SK-N-SH (cell line): ENCODE results near the gene ZXDC. TPM values are rescaled to one million over a fixed set of nuclear protein-coding genes. Genes with fewer than 3 reads are reported as not detected.

Experiments used
- CTCF ChIA-PET: fragments of 300-600, 350-600 bp; formaldehyde crosslinking; extraction: SDS; loops from one replicate; lab custom pipeline; 2021; lab: Yijun Ruan, JAX
- POLR2A ChIA-PET: fragments of 350-600 bp; sonication (Branson Sonifier 250); formaldehyde crosslinking; extraction: SDS; loops from one replicate; lab custom pipeline; 2020; ENCODE audit warnings: antibody characterized with exemption, inconsistent platforms; lab: Yijun Ruan, JAX
- DNase-seq: peaks from one replicate; pipeline ENCODE4 v3.0.0; 2012
- H2AFZ ChIP-seq: fragments of 200-600 bp; sonication (generic); 2 replicates; pipeline ENCODE4 v1.8.1; 2016; ENCODE audit warnings: antibody characterized with exemption, mild to moderate bottlenecking, low read depth
- H3F3A ChIP-seq: fragments of 200-600 bp; sonication (generic); replicated peaks from 2 replicates; pipeline ENCODE3; 2016; ENCODE audit warnings: antibody characterized with exemption, mild to moderate bottlenecking; ENCODE audit not compliant: insufficient read depth
- H3K27ac ChIP-seq, 2 experiments: fragments of 200-500 bp in 1 of 2; fragments of 200-600 bp in 1 of 2; sonication (Bioruptor generic) in 1 of 2; sonication (generic), shearing (Covaris generic) in 1 of 2; 2 replicates each; pipeline versions ENCODE4 v1.5.1 to v1.6.1; 2014 to 2016; ENCODE audit warnings: low read depth in 2 of 2, inconsistent platforms in 1 of 2, low read length in 1 of 2, mild to moderate bottlenecking in 1 of 2, mixed read lengths in 1 of 2
- H3K27me3 ChIP-seq: fragments of 200-600 bp; sonication (generic), shearing (Covaris generic); 2 replicates; pipeline ENCODE4 v1.6.1; 2016; ENCODE audit warnings: mixed run types; ENCODE audit not compliant: insufficient read depth
- H3K36me3 ChIP-seq, 2 experiments: fragments of 200-500 bp in 1 of 2; fragments of 200-600 bp in 1 of 2; sonication (Bioruptor generic) in 1 of 2; sonication (generic) in 1 of 2; replicated peaks in 1 of 2; 2 replicates each; pipeline versions ENCODE3 to v1.5.1; 2014 to 2016; ENCODE audit warnings: low read length in 1 of 2, mild to moderate bottlenecking in 1 of 2; ENCODE audit not compliant: insufficient read depth in 2 of 2, control insufficient read depth in 1 of 2
- H3K4me1 ChIP-seq, 2 experiments: fragments of 200-500 bp in 1 of 2; fragments of 200-600 bp in 1 of 2; sonication (Bioruptor generic) in 1 of 2; sonication (generic), shearing (Covaris generic) in 1 of 2; 2 replicates each; pipeline versions ENCODE4 v1.5.1 to v1.6.1; 2014 to 2016; ENCODE audit warnings: low read depth in 1 of 2, low read length in 1 of 2, mixed run types in 1 of 2; ENCODE audit not compliant: insufficient read depth in 2 of 2, control insufficient read depth in 1 of 2
- H3K4me2 ChIP-seq: fragments of 200-600 bp; sonication (generic), shearing (Covaris generic); 2 replicates; pipeline ENCODE4 v1.6.1; 2017; ENCODE audit warnings: mixed run types
- H3K4me3 ChIP-seq, 2 experiments: fragments of 200-500 bp in 1 of 2; fragments of 200-600 bp in 1 of 2; sonication (Bioruptor generic) in 1 of 2; sonication (generic), shearing (Covaris generic) in 1 of 2; 2 replicates each; pipeline versions ENCODE4 v1.5.1 to v1.8.1; 2014 to 2016; ENCODE audit warnings: low read depth in 2 of 2, inconsistent platforms in 1 of 2, low read length in 1 of 2, mild to moderate bottlenecking in 1 of 2, mixed read lengths in 1 of 2, moderate library complexity in 1 of 2
- H3K79me2 ChIP-seq: fragments of 200-600 bp; sonication (generic); 2 replicates; pipeline ENCODE4 v1.8.1; 2017; ENCODE audit warnings: mild to moderate bottlenecking; ENCODE audit not compliant: insufficient read depth
- H3K9ac ChIP-seq: fragments of 200-600 bp; sonication (generic); 2 replicates; pipeline ENCODE4 v1.6.1; 2017; ENCODE audit warnings: mixed run types
- H3K9me2 ChIP-seq: fragments of 200-600 bp; sonication (generic); 2 replicates; pipeline ENCODE4 v1.6.1; 2017; ENCODE audit warnings: mixed run types
- H3K9me3 ChIP-seq: fragments of 200-600 bp; sonication (generic); 2 replicates; pipeline ENCODE4 v1.6.1; 2017; ENCODE audit warnings: mixed run types, mild to moderate bottlenecking, moderate library complexity
- H4K20me1 ChIP-seq: fragments of 200-600 bp; sonication (generic); 2 replicates; pipeline ENCODE4 v1.6.1; 2017; ENCODE audit warnings: mild to moderate bottlenecking, mixed run types; ENCODE audit not compliant: insufficient read depth
- CTCF ChIP-seq: fragments of 200-600 bp; sonication (generic); IDR thresholded peaks from 2 replicates; pipeline ENCODE4 v1.6.1; 2017; ENCODE audit warnings: antibody characterized with exemption, mild to moderate bottlenecking, moderate library complexity
- ELF1 ChIP-seq: IDR thresholded peaks from 2 replicates; pipeline ENCODE4 v1.4.0; 2012
- EZH2phosphoT487 ChIP-seq: fragments of 200-600 bp; sonication (generic); IDR thresholded peaks from 2 replicates; pipeline ENCODE4 v1.6.1; 2017; ENCODE audit warnings: low read depth, mixed run types, mild to moderate bottlenecking, antibody characterized with exemption, moderate library complexity, borderline replicate concordance
- FOXJ3 ChIP-seq: sonication (generic); formaldehyde crosslinking; IDR thresholded peaks from 2 replicates; pipeline ENCODE4 v1.5.1; 2020; ENCODE audit warnings: mild to moderate bottlenecking, missing genetic modification reagents
- FOXM1 ChIP-seq: IDR thresholded peaks from 2 replicates; pipeline ENCODE4 v1.4.0; 2012; ENCODE audit warnings: low read depth, mild to moderate bottlenecking
- GATA2 ChIP-seq: sonication (generic); formaldehyde crosslinking; IDR thresholded peaks from 2 replicates; pipeline ENCODE4 v1.5.0; 2020; ENCODE audit warnings: mild to moderate bottlenecking, missing genetic modification reagents
- MEF2A ChIP-seq: IDR thresholded peaks from 2 replicates; pipeline ENCODE4 v1.4.0; 2012; ENCODE audit warnings: low read depth, borderline replicate concordance
- NFIC ChIP-seq: IDR thresholded peaks from 2 replicates; pipeline ENCODE4 v1.4.0; 2012; ENCODE audit warnings: borderline replicate concordance
- POLR2AphosphoS5 ChIP-seq: IDR thresholded peaks from 2 replicates; pipeline ENCODE4 v1.6.1; 2012; ENCODE audit warnings: low read depth, low read length
- RAD21 ChIP-seq: IDR thresholded peaks from 2 replicates; pipeline ENCODE4 v1.6.1; 2012; ENCODE audit warnings: mild to moderate bottlenecking, low read length
- RFX5 ChIP-seq: IDR thresholded peaks from 2 replicates; pipeline ENCODE4 v1.6.1; 2012; ENCODE audit warnings: mild to moderate bottlenecking, improper control_type of control experiment, low read length
- SIN3A ChIP-seq: IDR thresholded peaks from 2 replicates; pipeline ENCODE4 v1.6.1; 2012; ENCODE audit warnings: low read depth, mild to moderate bottlenecking, low read length, moderate library complexity, borderline replicate concordance
- TCF12 ChIP-seq: IDR thresholded peaks from 2 replicates; pipeline ENCODE4 v1.4.0; 2012
- TEAD4 ChIP-seq: IDR thresholded peaks from 2 replicates; pipeline ENCODE4 v1.4.0; 2012; ENCODE audit warnings: mild to moderate bottlenecking, borderline replicate concordance; ENCODE audit not compliant: insufficient read depth
- YY1 ChIP-seq: IDR thresholded peaks from 2 replicates; pipeline ENCODE4 v1.4.0; 2012; ENCODE audit warnings: low read depth, mild to moderate bottlenecking
- ZBTB33 ChIP-seq: IDR thresholded peaks from 2 replicates; pipeline ENCODE4 v1.4.0; 2012; ENCODE audit warnings: low read depth, borderline replicate concordance
- WGBS: methylation state at CpG from one replicate; pipeline ENCODE4 v1.1.6; 2017; ENCODE audit warnings: low lambda C conversion rate; 5-methylcytosine and 5-hydroxymethylcytosine counted together
- polyA plus RNA-seq, 3 experiments: library from polyadenylated mRNA; depleted of rRNA; stranded (reverse); fragments of >200 nt; gene quantifications; 2 replicates each; pipeline ENCODE4 v1.2.3, GENCODE V29; 2012

ZXDC gene
- polyA plus RNA-seq, 1 of the 3 experiments (the other 2 are of a cell fraction): 8.5 TPM

- Histone ChIP-seq H3K79me2 (no peaks in the 10 kb centered on the region), H3K27ac (no peak overlapping the region), H3K4me1 (no peaks in the 10 kb centered on the region; a peak in 1 of 4 replicates), H4K20me1 (no peaks in the 10 kb centered on the region), H3K9me3 (no peaks in the 10 kb centered on the region), H3K4me3 (no peak overlapping the region), H3K4me2 (no peak overlapping the region), H3F3A (no peaks in the 10 kb centered on the region), H2AFZ (no peak overlapping the region), H3K9me2 (no peaks in the 10 kb centered on the region), H3K27me3 (no peaks in the 10 kb centered on the region; the same call in 1 of the 2 replicates), H3K9ac (no peak overlapping the region), H3K36me3 (no peaks in the 10 kb centered on the region)
- no peak for DNase-seq
- 100% methylated on average over 1 of the region's 1 CpG for WGBS
- POLR2A ChIA-PET: no interaction called here
- CTCF ChIA-PET: interaction anchor here (1.0 to 1.6 kb wide), 4 partner anchors 9 to 265 kb away, joined by 3 to 5 read pairs (median 4); no protein-coding TSS in a partner anchor
- no peak for TF ChIP-seq GATA2 (CRISPR knock-in tag)
- no peak for TF ChIP-seq FOXJ3
- no peak for TF ChIP-seq YY1
- no peak for TF ChIP-seq EZH2phosphoT487
- TF ChIP-seq RAD21: no peak
- no peak for TF ChIP-seq SIN3A
- no peak for TF ChIP-seq TEAD4
- no peak for TF ChIP-seq NFIC
- TF ChIP-seq MEF2A: no peak
- TF ChIP-seq ZBTB33: no peak
- TF ChIP-seq ELF1: no peak
- TF ChIP-seq RFX5: no peak
- TF ChIP-seq CTCF: no peak
- TF ChIP-seq FOXM1: no peak
- no peak for TF ChIP-seq POLR2AphosphoS5
- no peak for TF ChIP-seq TCF12
Observed at GRCh38 chr3:126399351-126399735, 76.3 kb downstream of the ZXDC start.
